Thoracic aorta (tissue), 2 donors: ENCODE data around the gene CARNS1. TPM values are rescaled to one million over a fixed set of nuclear protein-coding genes. Genes with fewer than 3 reads are reported as not detected.

Experiments used
- ATAC-seq: fragments of 150-250 bp; one replicate; pipeline ENCODE4 v1.8.0; 2017; ENCODE audit warnings: low read depth; ENCODE audit not compliant: insufficient number of reproducible peaks, low FRiP score
- DNase-seq: peaks from one replicate; pipeline ENCODE4 v3.0.0-alpha.2; 2020; ENCODE audit warnings: low spot score
- H3K27ac ChIP-seq, 2 donors: fragments of 200-600 bp; sonication (generic); 1 replicate in 1 of 2; 2 replicates in 1 of 2; pipeline ENCODE4 v1.5.1; 2016; ENCODE audit warnings: mild to moderate bottlenecking in 2 of 2, moderate library complexity in 2 of 2
- H3K27me3 ChIP-seq: fragments of 200-600 bp; sonication (generic); replicated peaks from 2 replicates; pipeline ENCODE4 v1.6.0; 2016; ENCODE audit warnings: mild to moderate bottlenecking; ENCODE audit not compliant: insufficient read depth
- H3K36me3 ChIP-seq: fragments of 200-600 bp; sonication (generic); one replicate; pipeline ENCODE4 v1.5.1; 2016
- H3K4me1 ChIP-seq, 2 donors: fragments of 200-600 bp; sonication (generic); 1 replicate in 1 of 2; 2 replicates in 1 of 2; pipeline versions ENCODE4 v1.5.1 to v1.6.0; 2016; ENCODE audit warnings: low read depth in 2 of 2, mild to moderate bottlenecking in 1 of 2; ENCODE audit not compliant: control insufficient read depth in 1 of 2
- H3K4me3 ChIP-seq: fragments of 200-600 bp; sonication (generic); 2 replicates; pipeline ENCODE4 v1.5.1; 2016; ENCODE audit warnings: mild to moderate bottlenecking
- H3K9me3 ChIP-seq: fragments of 200-600 bp; sonication (generic); 2 replicates; pipeline ENCODE4 v1.5.1; 2016
- total RNA-seq, 2 donors: library from RNA; depleted of rRNA; stranded (reverse); fragments of >200 nt; gene quantifications; one replicate each; pipeline versions ENCODE4 v1.1.0 to v1.2.3, GENCODE V29; 2016
- TF ChIP-seq, protein P1 (sequence below): fragments of 200-600 bp; sonication (generic); IDR thresholded peaks from one replicate; pipeline ENCODE4 v1.5.1; 2019; ENCODE audit warnings: antibody characterized with exemption

The CARNS1 gene
- total RNA-seq, 2 donors from 2014 or later: 7.9 to 10.8 TPM

GRCh38 chr11:67395555-67396258, 19.8 kb upstream of the CARNS1 start:
- H3K36me3 ChIP-seq: peaks cover 36% of the 10 kb centered on the region
- H3K27me3 ChIP-seq: no peaks in the 10 kb centered on the region
- H3K4me1 ChIP-seq: peaks cover 21 to 32% of the 10 kb centered on the region in 2 donors
- no peaks in the 10 kb centered on the region for H3K9me3 ChIP-seq
- no peak overlapping the region for H3K4me3 ChIP-seq
- ATAC-seq: no peak
- DNase-seq: no peak
- no peak overlapping the region for H3K27ac ChIP-seq
- TF ChIP-seq, protein P1, sequence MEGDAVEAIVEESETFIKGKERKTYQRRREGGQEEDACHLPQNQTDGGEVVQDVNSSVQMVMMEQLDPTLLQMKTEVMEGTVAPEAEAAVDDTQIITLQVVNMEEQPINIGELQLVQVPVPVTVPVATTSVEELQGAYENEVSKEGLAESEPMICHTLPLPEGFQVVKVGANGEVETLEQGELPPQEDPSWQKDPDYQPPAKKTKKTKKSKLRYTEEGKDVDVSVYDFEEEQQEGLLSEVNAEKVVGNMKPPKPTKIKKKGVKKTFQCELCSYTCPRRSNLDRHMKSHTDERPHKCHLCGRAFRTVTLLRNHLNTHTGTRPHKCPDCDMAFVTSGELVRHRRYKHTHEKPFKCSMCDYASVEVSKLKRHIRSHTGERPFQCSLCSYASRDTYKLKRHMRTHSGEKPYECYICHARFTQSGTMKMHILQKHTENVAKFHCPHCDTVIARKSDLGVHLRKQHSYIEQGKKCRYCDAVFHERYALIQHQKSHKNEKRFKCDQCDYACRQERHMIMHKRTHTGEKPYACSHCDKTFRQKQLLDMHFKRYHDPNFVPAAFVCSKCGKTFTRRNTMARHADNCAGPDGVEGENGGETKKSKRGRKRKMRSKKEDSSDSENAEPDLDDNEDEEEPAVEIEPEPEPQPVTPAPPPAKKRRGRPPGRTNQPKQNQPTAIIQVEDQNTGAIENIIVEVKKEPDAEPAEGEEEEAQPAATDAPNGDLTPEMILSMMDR: no peak

DNA sequence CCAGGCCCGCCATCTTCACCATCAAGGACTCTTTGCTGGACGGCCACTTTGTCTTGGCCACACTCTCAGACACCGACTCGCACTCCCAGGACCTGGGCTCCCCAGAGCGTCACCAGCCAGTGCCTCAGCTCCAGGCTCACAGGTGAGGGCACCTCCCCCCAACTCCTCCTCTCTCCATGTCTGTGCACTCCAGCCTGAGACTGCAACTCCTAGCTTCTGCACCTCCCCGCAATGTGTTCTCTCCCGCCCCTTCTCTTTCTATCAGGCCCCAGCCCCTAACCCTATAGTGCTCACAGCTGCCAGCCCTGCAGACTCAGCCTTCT, 19.3 kb upstream of the CARNS1 start:
- Histone ChIP-seq H3K27ac (no peak overlapping the region), H3K27me3 (no peaks in the 10 kb centered on the region), H3K36me3 (peaks cover 36% of the 10 kb centered on the region), H3K4me3 (no peak overlapping the region), H3K4me1 (peaks cover 20 to 31% of the 10 kb centered on the region in 2 donors), H3K9me3 (no peaks in the 10 kb centered on the region)
- ATAC-seq: no peak
- no peak for DNase-seq
- TF ChIP-seq, protein P1: no peak

DNA sequence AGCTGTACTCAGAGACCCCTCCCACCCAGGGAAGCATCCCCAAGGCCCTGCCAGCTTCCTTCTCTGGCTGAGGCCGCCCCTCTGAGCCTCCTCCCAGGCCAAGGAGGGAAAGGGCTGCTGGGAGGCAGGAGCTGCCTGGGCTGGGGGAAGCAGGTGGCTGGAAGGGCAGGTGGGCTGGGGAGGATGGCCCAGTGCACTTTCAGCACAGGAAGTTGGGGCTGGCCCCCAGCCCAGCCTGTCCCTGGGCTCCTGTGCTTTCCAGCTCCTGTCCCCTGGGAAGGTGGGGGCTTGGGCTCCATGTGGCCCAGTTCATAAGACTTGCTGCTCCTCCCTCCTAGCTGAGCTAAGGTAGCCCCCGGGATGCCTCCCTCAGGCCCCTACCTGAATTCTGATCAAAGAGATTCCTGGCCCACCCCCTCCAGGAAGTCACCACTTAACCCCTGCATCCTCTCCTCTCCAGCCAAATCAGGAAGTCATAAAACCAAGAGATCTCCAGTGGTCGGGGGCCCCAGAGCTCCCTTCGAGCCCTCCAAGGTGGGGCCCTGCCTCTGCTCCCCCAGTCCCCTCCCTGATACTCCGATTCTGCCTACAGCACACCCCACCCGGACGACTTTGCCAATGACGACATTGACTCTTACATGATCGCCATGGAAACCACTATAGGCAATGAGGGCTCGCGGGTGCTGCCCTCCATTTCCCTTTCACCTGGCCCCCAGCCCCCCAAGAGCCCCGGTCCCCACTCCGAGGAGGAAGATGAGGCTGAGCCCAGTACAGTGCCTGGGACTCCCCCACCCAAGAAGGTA, 18.7 kb upstream of the CARNS1 start:
- Histone ChIP-seq H3K36me3 (peaks cover 36% of the 10 kb centered on the region), H3K4me3 (no peak overlapping the region), H3K9me3 (no peaks in the 10 kb centered on the region), H3K27ac (no peak overlapping the region), H3K27me3 (no peaks in the 10 kb centered on the region), H3K4me1 (peaks cover 20 to 28% of the 10 kb centered on the region in 2 donors)
- TF ChIP-seq, protein P1: no peak
- DNase-seq (no peak), ATAC-seq (no peak)

DNA sequence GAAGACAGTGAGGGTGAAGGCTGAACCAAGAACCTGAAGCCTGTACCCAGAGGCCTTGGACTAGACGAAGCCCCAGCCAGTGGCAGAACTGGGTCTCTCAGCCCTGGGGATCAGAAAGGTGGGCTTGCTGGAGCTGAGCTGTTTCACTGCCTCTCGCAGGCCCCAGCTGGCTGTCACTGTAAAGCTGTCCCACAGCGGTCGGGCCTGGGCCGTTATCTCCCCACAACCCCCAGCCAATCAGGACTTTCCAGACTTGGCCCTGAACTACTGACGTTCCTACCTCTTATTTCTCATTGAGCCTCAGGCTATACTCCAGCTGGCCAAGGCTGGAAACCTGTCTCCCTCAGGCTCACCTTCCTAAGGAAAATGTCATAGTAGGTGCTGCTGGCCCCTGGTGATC, 17.9 kb upstream of the CARNS1 start:
- peaks cover 19 to 30% of the 10 kb centered on the region in 2 donors for H3K4me1 ChIP-seq
- no peak overlapping the region for H3K27ac ChIP-seq
- no peak for DNase-seq
- H3K36me3 ChIP-seq: peaks cover 36% of the 10 kb centered on the region
- H3K4me3 ChIP-seq: no peak overlapping the region
- TF ChIP-seq, protein P1: no peak
- no peak for ATAC-seq
- H3K9me3 ChIP-seq: no peaks in the 10 kb centered on the region
- H3K27me3 ChIP-seq: no peaks in the 10 kb centered on the region

DNA sequence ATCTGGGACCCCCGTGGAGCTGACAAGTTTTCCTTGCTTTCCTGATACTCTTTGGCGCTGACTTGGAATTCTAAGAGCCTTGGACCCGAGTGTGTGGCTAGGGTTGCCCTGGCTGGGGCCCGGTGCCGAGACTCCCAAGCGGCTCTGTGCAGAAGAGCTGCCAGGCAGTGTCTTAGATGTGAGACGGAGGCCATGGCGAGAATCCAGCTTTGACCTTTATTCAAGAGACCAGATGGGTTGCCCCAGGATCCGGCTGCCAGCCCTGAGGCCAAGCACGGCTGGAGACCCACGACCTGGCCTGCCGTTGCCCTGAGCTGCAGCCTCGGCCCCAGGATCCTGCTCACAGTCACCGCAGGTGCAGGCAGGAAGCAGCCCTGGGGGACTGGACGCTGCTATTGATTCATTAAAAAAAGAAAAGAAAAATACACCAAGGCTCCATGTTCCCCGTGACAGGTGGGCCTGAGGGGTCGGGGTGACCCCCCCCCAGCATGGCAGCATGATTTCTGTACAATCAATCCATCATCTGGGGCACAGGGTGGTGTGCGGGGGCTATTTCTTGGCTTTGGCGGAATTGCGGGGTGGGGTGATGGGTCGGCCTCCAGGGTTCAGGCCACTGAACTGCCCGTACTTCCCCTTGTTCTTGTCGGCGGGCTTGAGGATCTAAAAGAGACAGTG, 17.4 kb upstream of the CARNS1 start:
- no peaks in the 10 kb centered on the region for H3K9me3 ChIP-seq
- no peak overlapping the region for H3K27ac ChIP-seq
- H3K36me3 ChIP-seq: peaks cover 36% of the 10 kb centered on the region
- no peak for DNase-seq
- TF ChIP-seq, protein P1: no peak
- H3K27me3 ChIP-seq: no peaks in the 10 kb centered on the region
- H3K4me3 ChIP-seq: no peak overlapping the region
- H3K4me1 ChIP-seq: peaks cover 16 to 27% of the 10 kb centered on the region in 2 donors
- ATAC-seq: no peak
